ENCODE measurements around the gene L3MBTL4. TPM values are rescaled to one million over a fixed set of nuclear protein-coding genes. Genes with fewer than 3 reads are reported as not detected.

The L3MBTL4 gene
- total RNA-seq, 1 experiment from 2014 or later, result 1.4 TPM

DNA sequence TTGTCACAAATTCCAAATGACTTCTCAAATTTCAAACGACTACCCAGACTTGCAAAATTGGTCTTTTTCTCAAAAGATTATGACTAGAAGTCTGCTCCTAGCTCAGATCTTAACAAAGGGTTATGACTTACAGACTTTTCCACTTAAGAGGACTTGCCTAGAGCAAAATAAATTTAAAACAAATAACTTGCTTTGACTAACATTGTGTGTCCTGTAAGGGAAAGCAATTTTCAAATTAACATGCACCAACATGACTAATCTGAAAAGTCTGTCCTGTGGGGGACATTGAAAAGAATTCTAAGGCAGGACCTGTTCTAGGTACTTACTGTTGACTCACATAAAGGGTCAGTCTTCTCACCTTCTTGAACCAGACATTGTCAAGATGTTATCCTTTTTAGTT lies 465.9 kb downstream of the L3MBTL4 start (continued):
- TF ChIP-seq ESRRA (CRISPR knock-in tag; IDR thresholded peaks at IDR 0.05; ENCODE audit: borderline replicate concordance) (no peak), NFYB (CRISPR knock-in tag; conservative IDR thresholded peaks at IDR 0.05; ENCODE audit: low read depth) (no peak), PRRX2 (CRISPR knock-in tag; IDR thresholded peaks at IDR 0.05) (no peak), TEAD4 (CRISPR knock-in tag; IDR thresholded peaks at IDR 0.05) (no peak), KAT7 (CRISPR knock-in tag; IDR thresholded peaks at IDR 0.05; ENCODE audit: borderline replicate concordance) (no peak), NR2C2 (CRISPR knock-in tag; IDR thresholded peaks at IDR 0.05) (no peak), ZNF396 (CRISPR knock-in tag; IDR thresholded peaks at IDR 0.05; ENCODE audit: borderline replicate concordance) (no peak), ZNF671 (CRISPR knock-in tag; IDR thresholded peaks at IDR 0.05) (no peak), RELA (CRISPR knock-in tag; IDR thresholded peaks at IDR 0.05; ENCODE audit: borderline replicate concordance) (no peak)
- TF ChIP-seq, protein P1, sequence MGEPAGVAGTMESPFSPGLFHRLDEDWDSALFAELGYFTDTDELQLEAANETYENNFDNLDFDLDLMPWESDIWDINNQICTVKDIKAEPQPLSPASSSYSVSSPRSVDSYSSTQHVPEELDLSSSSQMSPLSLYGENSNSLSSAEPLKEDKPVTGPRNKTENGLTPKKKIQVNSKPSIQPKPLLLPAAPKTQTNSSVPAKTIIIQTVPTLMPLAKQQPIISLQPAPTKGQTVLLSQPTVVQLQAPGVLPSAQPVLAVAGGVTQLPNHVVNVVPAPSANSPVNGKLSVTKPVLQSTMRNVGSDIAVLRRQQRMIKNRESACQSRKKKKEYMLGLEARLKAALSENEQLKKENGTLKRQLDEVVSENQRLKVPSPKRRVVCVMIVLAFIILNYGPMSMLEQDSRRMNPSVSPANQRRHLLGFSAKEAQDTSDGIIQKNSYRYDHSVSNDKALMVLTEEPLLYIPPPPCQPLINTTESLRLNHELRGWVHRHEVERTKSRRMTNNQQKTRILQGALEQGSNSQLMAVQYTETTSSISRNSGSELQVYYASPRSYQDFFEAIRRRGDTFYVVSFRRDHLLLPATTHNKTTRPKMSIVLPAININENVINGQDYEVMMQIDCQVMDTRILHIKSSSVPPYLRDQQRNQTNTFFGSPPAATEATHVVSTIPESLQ (CRISPR knock-in tag; IDR thresholded peaks at IDR 0.05), result no peak
- TF ChIP-seq, protein P2, sequence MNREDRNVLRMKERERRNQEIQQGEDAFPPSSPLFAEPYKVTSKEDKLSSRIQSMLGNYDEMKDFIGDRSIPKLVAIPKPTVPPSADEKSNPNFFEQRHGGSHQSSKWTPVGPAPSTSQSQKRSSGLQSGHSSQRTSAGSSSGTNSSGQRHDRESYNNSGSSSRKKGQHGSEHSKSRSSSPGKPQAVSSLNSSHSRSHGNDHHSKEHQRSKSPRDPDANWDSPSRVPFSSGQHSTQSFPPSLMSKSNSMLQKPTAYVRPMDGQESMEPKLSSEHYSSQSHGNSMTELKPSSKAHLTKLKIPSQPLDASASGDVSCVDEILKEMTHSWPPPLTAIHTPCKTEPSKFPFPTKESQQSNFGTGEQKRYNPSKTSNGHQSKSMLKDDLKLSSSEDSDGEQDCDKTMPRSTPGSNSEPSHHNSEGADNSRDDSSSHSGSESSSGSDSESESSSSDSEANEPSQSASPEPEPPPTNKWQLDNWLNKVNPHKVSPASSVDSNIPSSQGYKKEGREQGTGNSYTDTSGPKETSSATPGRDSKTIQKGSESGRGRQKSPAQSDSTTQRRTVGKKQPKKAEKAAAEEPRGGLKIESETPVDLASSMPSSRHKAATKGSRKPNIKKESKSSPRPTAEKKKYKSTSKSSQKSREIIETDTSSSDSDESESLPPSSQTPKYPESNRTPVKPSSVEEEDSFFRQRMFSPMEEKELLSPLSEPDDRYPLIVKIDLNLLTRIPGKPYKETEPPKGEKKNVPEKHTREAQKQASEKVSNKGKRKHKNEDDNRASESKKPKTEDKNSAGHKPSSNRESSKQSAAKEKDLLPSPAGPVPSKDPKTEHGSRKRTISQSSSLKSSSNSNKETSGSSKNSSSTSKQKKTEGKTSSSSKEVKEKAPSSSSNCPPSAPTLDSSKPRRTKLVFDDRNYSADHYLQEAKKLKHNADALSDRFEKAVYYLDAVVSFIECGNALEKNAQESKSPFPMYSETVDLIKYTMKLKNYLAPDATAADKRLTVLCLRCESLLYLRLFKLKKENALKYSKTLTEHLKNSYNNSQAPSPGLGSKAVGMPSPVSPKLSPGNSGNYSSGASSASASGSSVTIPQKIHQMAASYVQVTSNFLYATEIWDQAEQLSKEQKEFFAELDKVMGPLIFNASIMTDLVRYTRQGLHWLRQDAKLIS (CRISPR knock-in tag; IDR thresholded peaks at IDR 0.05; ENCODE audit: borderline replicate concordance), result no peak

DNA sequence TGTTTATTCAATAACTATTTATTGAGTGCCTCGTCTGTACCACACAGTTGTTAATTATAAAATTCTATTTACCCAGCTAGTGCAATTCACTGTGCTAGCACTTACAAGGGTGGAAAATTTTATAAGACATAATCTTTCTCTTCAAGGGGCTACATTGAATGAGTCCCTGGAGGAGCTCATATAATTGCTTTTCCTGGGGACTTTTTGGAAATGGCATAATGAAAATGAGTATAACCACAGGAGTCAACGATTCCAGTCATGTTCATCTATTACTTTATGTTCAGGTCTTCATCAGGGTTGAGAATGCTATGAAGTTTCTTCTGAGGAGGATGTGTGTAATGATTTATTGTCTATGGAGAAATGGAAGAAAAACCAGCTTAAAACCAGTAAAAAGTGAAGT lies 466.5 kb downstream of the L3MBTL4 start:
- H3K36me3 Mint-ChIP-seq, result no peaks in the 10 kb centered on the region
- H3K4me1 Mint-ChIP-seq, result peaks cover 9% of the 10 kb centered on the region
- no peak overlapping the region for H3K4me3 Mint-ChIP-seq
- ChIA-PET POLR2A (interaction anchor here (0.6 kb wide), 1 partner anchor 355 kb away, joined by 5 read pairs; no protein-coding TSS in a partner anchor), CTCF (no interaction called here)
- no peaks in the 10 kb centered on the region for H3K9me3 Mint-ChIP-seq
- H3K27ac Mint-ChIP-seq, result no peak overlapping the region
- H3K27me3 Mint-ChIP-seq (ENCODE audit: low read depth), result no peaks in the 10 kb centered on the region
- ATAC-seq (no peak), DNase-seq (ENCODE audit: low spot score) (no peak)
- TF ChIP-seq, protein P3, sequence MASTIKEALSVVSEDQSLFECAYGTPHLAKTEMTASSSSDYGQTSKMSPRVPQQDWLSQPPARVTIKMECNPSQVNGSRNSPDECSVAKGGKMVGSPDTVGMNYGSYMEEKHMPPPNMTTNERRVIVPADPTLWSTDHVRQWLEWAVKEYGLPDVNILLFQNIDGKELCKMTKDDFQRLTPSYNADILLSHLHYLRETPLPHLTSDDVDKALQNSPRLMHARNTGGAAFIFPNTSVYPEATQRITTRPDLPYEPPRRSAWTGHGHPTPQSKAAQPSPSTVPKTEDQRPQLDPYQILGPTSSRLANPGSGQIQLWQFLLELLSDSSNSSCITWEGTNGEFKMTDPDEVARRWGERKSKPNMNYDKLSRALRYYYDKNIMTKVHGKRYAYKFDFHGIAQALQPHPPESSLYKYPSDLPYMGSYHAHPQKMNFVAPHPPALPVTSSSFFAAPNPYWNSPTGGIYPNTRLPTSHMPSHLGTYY (CRISPR knock-in tag; IDR thresholded peaks at IDR 0.05), result no peak
- TF ChIP-seq, protein P4, sequence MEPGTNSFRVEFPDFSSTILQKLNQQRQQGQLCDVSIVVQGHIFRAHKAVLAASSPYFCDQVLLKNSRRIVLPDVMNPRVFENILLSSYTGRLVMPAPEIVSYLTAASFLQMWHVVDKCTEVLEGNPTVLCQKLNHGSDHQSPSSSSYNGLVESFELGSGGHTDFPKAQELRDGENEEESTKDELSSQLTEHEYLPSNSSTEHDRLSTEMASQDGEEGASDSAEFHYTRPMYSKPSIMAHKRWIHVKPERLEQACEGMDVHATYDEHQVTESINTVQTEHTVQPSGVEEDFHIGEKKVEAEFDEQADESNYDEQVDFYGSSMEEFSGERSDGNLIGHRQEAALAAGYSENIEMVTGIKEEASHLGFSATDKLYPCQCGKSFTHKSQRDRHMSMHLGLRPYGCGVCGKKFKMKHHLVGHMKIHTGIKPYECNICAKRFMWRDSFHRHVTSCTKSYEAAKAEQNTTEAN (CRISPR knock-in tag; IDR thresholded peaks at IDR 0.05), result no peak
- TF ChIP-seq CBFB (CRISPR knock-in tag; IDR thresholded peaks at IDR 0.05; ENCODE audit: low read depth) (no peak), RELA (CRISPR knock-in tag; IDR thresholded peaks at IDR 0.05; ENCODE audit: borderline replicate concordance) (no peak), ZNF317 (CRISPR knock-in tag; IDR thresholded peaks at IDR 0.05; ENCODE audit: borderline replicate concordance, low read depth) (no peak), ZNF671 (CRISPR knock-in tag; IDR thresholded peaks at IDR 0.05) (no peak), KAT7 (CRISPR knock-in tag; IDR thresholded peaks at IDR 0.05; ENCODE audit: borderline replicate concordance) (no peak), TEAD4 (CRISPR knock-in tag; IDR thresholded peaks at IDR 0.05) (no peak), PRRX2 (CRISPR knock-in tag; IDR thresholded peaks at IDR 0.05) (no peak)
- TF ChIP-seq, protein P5, sequence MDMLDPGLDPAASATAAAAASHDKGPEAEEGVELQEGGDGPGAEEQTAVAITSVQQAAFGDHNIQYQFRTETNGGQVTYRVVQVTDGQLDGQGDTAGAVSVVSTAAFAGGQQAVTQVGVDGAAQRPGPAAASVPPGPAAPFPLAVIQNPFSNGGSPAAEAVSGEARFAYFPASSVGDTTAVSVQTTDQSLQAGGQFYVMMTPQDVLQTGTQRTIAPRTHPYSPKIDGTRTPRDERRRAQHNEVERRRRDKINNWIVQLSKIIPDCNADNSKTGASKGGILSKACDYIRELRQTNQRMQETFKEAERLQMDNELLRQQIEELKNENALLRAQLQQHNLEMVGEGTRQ (CRISPR knock-in tag; IDR thresholded peaks at IDR 0.05), result no peak
- TF ChIP-seq, protein P1 (CRISPR knock-in tag; IDR thresholded peaks at IDR 0.05), result no peak

Measured in WTC11 (cell line).